ENCODE results near the gene ERMP1. TPM values are rescaled to one million over a fixed set of nuclear protein-coding genes. Genes with fewer than 3 reads are reported as not detected.

Gene ERMP1
- total RNA-seq, 5 donors from 2014 or later (not counting 1 experiment from before 2014, with no cell fraction given): 12.1 to 23.5 (median 17.7) TPM

DNA sequence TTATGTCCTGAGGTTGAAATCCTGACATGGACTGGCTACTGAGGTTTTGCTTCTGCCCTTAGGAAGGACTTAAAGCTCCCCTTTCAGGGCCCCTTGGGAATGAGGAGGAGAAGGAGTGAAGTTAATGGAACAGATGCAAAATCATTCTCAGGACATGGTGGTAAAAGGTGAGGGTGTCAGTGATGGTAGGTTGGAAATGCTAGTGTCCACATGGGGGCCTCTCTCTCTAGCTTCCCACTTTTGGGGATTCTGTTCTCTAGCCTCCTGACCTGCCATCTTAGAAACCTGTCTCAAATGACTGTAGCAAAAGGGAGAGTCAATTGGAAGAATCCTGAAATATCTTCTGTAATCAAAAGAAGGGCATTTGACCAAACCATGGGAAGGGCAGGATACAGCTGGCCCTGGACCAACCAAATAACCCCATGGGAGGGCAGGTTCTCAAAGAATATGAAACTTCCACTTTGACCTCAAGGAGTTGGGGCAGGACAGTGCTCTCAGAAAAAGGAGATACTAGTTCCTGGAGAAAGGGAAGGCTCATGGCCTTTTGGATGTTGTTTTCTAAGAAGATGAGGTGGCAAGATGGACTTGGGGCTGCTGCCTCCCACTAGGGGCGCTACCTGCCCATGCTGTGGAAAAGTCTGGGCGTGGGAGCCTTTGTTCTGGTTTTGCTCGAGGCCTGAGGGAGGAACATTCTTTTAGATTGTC lies 36.5 kb upstream of the ERMP1 start:
- ChIA-PET CTCF (interaction anchor here in 1 of 2 donors (0.8 to 1.1 kb wide), 2 partner anchors 14 to 38 kb away, joined by 3 read pairs; no protein-coding TSS in a partner anchor), POLR2A (no interaction called here)
- Mint-ChIP-seq H3K9me3 (no peaks in the 10 kb centered on the region), H3K27ac (no peak overlapping the region), H3K4me3 (no peak overlapping the region), H3K36me3 (peaks cover 17% of the 10 kb centered on the region), H3K27me3 (no peaks in the 10 kb centered on the region), H3K4me1 (peaks cover 10 to 18% (median 15%) of the 10 kb centered on the region in 3 donors)
- no peaks in the 10 kb centered on the region for H3K36me3 ChIP-seq (ENCODE audit: control insufficient read depth in 2 of 2, extremely low read depth in 1 of 2, insufficient read depth in 1 of 2, low read length in 1 of 2)
- no peak overlapping the region for H3K4me3 ChIP-seq (ENCODE audit: control insufficient read depth in 1 of 2, extremely low read depth in 1 of 2, low read length in 1 of 2)
- 60% methylated on average over 3 of the region's 3 CpGs for WGBS (ENCODE audit: insufficient coverage)
- H3K4me1 ChIP-seq (ENCODE audit: control insufficient read depth in 1 of 2, extremely low read depth in 1 of 2, insufficient read depth in 2 of 2, low read length in 2 of 2): peaks cover 0 to 6% of the 10 kb centered on the region in 2 experiments
- no peaks in the 10 kb centered on the region for H3K27me3 ChIP-seq (replicated peaks in 1 of 2; ENCODE audit: control insufficient read depth in 2 of 2, extremely low read depth in 1 of 2, insufficient read depth in 2 of 2, low read length in 1 of 2)
- ATAC-seq (replicated peaks in 1 of 4): peak in 1 of 4 experiments; percentile 36
- no peaks in the 10 kb centered on the region for H3K9me3 ChIP-seq
- H3K27ac ChIP-seq (ENCODE audit: low read length): no peak overlapping the region
- peak in 10 of 35 experiments; percentile 2 to 34 (median 12) for DNase-seq

DNA sequence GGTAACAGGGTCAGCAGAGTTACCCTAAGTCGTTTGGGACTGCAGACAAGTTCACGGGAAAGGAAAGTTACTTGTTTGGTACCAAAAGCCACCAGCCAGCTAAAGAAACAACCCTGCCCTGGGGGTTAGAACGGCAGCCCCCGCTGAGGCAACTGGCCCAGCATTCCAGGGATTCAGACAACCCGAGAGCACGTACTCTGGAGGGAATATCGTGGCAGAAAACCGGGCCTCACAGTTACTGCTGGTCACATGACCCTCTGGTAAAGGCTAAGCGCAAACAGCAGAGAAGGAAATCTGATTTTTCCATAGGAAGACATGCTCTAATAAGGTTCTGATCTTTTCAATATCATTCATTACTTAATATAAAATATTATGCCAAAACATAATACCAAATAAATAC lies 35.3 kb upstream of the ERMP1 start:
- H3K27ac ChIP-seq (ENCODE audit: low read length): no peak overlapping the region
- H3K36me3 ChIP-seq (ENCODE audit: control insufficient read depth in 2 of 2, extremely low read depth in 1 of 2, insufficient read depth in 1 of 2, low read length in 1 of 2): no peaks in the 10 kb centered on the region
- POLR2A ChIA-PET: no interaction called here
- no peak overlapping the region for H3K4me3 Mint-ChIP-seq
- no peaks in the 10 kb centered on the region for H3K27me3 ChIP-seq (replicated peaks in 1 of 2; ENCODE audit: control insufficient read depth in 2 of 2, extremely low read depth in 1 of 2, insufficient read depth in 2 of 2, low read length in 1 of 2)
- H3K27me3 Mint-ChIP-seq: no peaks in the 10 kb centered on the region
- H3K9me3 ChIP-seq: no peaks in the 10 kb centered on the region
- no peaks in the 10 kb centered on the region for H3K9me3 Mint-ChIP-seq
- H3K4me1 Mint-ChIP-seq: peaks cover 0 to 8% (median 8%) of the 10 kb centered on the region in 3 donors
- H3K4me3 ChIP-seq (ENCODE audit: control insufficient read depth in 1 of 2, extremely low read depth in 1 of 2, low read length in 1 of 2): no peak overlapping the region
- 93% methylated on average over 8 of the region's 9 CpGs for WGBS (ENCODE audit: insufficient coverage)
- peaks cover 0 to 3% of the 10 kb centered on the region in 2 experiments for H3K4me1 ChIP-seq (ENCODE audit: control insufficient read depth in 1 of 2, extremely low read depth in 1 of 2, insufficient read depth in 2 of 2, low read length in 2 of 2)
- DNase-seq (no peak), ATAC-seq (replicated peaks in 1 of 4) (no peak)
- CTCF ChIA-PET: no interaction called here
- peaks cover 14% of the 10 kb centered on the region for H3K36me3 Mint-ChIP-seq
- H3K27ac Mint-ChIP-seq: no peak overlapping the region

DNA sequence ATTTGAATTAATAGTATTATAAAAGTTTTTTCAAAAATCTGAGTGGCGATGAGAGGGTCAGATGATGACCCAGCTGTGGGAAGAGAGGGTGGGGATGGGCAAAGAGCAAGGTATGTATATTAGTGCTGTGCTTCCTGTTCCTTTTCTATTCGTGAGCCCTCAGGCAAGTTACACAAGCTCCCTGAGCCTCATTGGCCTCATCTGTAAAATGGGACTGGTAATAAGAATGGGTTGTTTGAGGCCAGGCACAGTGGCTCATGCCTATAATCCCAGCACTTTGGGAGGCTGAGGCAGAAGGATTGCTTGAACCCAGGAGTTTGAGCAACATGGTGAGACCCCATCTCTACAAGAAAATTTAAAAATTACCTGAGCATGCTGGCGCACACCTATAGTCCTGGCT lies 33.8 kb upstream of the ERMP1 start:
- H3K9me3 Mint-ChIP-seq: no peaks in the 10 kb centered on the region
- 100% methylated on average over 2 of the region's 3 CpGs for WGBS (ENCODE audit: insufficient coverage)
- no peaks in the 10 kb centered on the region for H3K27me3 Mint-ChIP-seq
- POLR2A ChIA-PET: no interaction called here
- DNase-seq (no peak), ATAC-seq (replicated peaks in 1 of 4) (no peak)
- Histone ChIP-seq H3K4me1 (ENCODE audit: control insufficient read depth in 1 of 2, extremely low read depth in 1 of 2, insufficient read depth in 2 of 2, low read length in 2 of 2) (peaks cover 0 to 3% of the 10 kb centered on the region in 2 experiments), H3K36me3 (ENCODE audit: control insufficient read depth in 2 of 2, extremely low read depth in 1 of 2, insufficient read depth in 1 of 2, low read length in 1 of 2) (no peaks in the 10 kb centered on the region), H3K9me3 (no peaks in the 10 kb centered on the region), H3K27ac (ENCODE audit: low read length) (no peak overlapping the region), H3K27me3 (replicated peaks in 1 of 2; ENCODE audit: control insufficient read depth in 2 of 2, extremely low read depth in 1 of 2, insufficient read depth in 2 of 2, low read length in 1 of 2) (no peaks in the 10 kb centered on the region), H3K4me3 (ENCODE audit: control insufficient read depth in 1 of 2, extremely low read depth in 1 of 2, low read length in 1 of 2) (no peak overlapping the region)
- H3K36me3 Mint-ChIP-seq: peaks cover 7% of the 10 kb centered on the region
- no peak overlapping the region for H3K4me3 Mint-ChIP-seq
- CTCF ChIA-PET: interaction anchor here in 1 of 2 donors (1.2 kb wide), 1 partner anchor 441 kb away, joined by 4 read pairs; no protein-coding TSS in a partner anchor
- H3K4me1 Mint-ChIP-seq: peaks cover 0 to 8% (median 8%) of the 10 kb centered on the region in 3 donors
- no peak overlapping the region for H3K27ac Mint-ChIP-seq

DNA sequence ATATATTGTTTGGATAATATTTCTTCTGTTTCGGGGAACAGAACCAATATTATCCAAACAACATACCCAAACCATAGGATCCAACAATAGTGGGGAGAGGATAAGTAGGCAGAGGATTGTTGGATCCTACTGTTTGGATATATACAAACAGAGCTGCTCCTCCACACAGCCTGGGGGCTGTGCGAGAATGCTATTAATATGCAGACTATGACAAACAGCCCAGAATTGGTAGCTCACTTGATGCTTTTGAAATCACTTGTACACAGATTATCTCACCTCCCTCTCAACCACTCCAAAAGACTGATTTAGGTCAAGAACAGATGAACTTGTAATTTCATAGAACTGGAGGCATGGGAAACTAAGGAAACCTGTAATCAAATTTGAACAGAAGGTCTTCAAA lies 33.4 kb upstream of the ERMP1 start:
- Histone ChIP-seq H3K27ac (ENCODE audit: low read length) (no peak overlapping the region), H3K9me3 (no peaks in the 10 kb centered on the region), H3K36me3 (ENCODE audit: control insufficient read depth in 2 of 2, extremely low read depth in 1 of 2, insufficient read depth in 1 of 2, low read length in 1 of 2) (no peaks in the 10 kb centered on the region), H3K27me3 (replicated peaks in 1 of 2; ENCODE audit: control insufficient read depth in 2 of 2, extremely low read depth in 1 of 2, insufficient read depth in 2 of 2, low read length in 1 of 2) (no peaks in the 10 kb centered on the region), H3K4me3 (ENCODE audit: control insufficient read depth in 1 of 2, extremely low read depth in 1 of 2, low read length in 1 of 2) (no peak overlapping the region), H3K4me1 (ENCODE audit: control insufficient read depth in 1 of 2, extremely low read depth in 1 of 2, insufficient read depth in 2 of 2, low read length in 2 of 2) (peaks cover 0 to 3% of the 10 kb centered on the region in 2 experiments)
- peaks cover 0 to 8% (median 8%) of the 10 kb centered on the region in 3 donors for H3K4me1 Mint-ChIP-seq
- ChIA-PET CTCF (interaction anchor here in 1 of 2 donors (0.8 to 1.2 kb wide), 2 partner anchors 19 to 440 kb away, joined by 3 to 4 read pairs; no protein-coding TSS in a partner anchor), POLR2A (interaction anchor here in 1 of 2 donors (0.6 kb wide), 1 partner anchor 183 kb away, joined by 3 read pairs; no protein-coding TSS in a partner anchor)
- no peak overlapping the region for H3K27ac Mint-ChIP-seq
- H3K27me3 Mint-ChIP-seq: no peaks in the 10 kb centered on the region
- WGBS (ENCODE audit: insufficient coverage): no CpG with 5 or more reads among the region's 2 CpGs
- ATAC-seq (replicated peaks in 1 of 4): no peak
- H3K4me3 Mint-ChIP-seq: no peak overlapping the region
- DNase-seq: no peak
- H3K9me3 Mint-ChIP-seq: no peaks in the 10 kb centered on the region
- H3K36me3 Mint-ChIP-seq: peaks cover 7% of the 10 kb centered on the region

DNA sequence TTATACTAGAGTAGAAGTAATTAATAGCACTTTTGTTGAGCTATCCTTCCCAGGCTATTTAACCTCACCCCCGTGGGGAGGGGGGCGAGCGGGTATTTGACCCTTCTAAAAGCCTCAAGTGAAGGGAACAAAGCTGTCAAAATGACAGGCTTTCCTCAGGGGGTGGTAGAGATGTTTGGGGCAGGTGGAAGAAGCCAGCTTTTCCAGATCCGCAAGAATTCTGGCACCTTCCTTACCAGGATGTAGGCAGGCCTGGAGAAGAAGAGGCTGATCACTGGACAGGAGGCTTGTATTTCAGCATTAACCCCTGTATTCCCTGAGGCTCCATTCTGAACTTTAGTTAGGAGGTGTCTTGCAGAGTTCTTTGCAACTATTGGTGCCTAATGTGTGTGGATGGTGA lies 31.5 kb upstream of the ERMP1 start:
- Mint-ChIP-seq H3K36me3 (peaks cover 4% of the 10 kb centered on the region), H3K4me3 (no peak overlapping the region), H3K27me3 (no peaks in the 10 kb centered on the region), H3K9me3 (no peaks in the 10 kb centered on the region), H3K4me1 (peaks cover 0 to 3% (median 1%) of the 10 kb centered on the region in 3 donors), H3K27ac (no peak overlapping the region)
- Histone ChIP-seq H3K36me3 (ENCODE audit: control insufficient read depth in 2 of 2, extremely low read depth in 1 of 2, insufficient read depth in 1 of 2, low read length in 1 of 2) (no peaks in the 10 kb centered on the region), H3K9me3 (no peaks in the 10 kb centered on the region), H3K4me1 (ENCODE audit: control insufficient read depth in 1 of 2, extremely low read depth in 1 of 2, insufficient read depth in 2 of 2, low read length in 2 of 2) (no peaks in the 10 kb centered on the region), H3K27ac (ENCODE audit: low read length) (no peak overlapping the region), H3K4me3 (ENCODE audit: control insufficient read depth in 1 of 2, extremely low read depth in 1 of 2, low read length in 1 of 2) (no peak overlapping the region), H3K27me3 (replicated peaks in 1 of 2; ENCODE audit: control insufficient read depth in 2 of 2, extremely low read depth in 1 of 2, insufficient read depth in 2 of 2, low read length in 1 of 2) (no peaks in the 10 kb centered on the region)
- WGBS (ENCODE audit: insufficient coverage): 100% methylated on average over 1 of the region's 4 CpGs
- ChIA-PET CTCF (interaction anchor here in 1 of 2 donors (1.0 kb wide), 1 partner anchor 54 kb away, joined by 8 read pairs; no protein-coding TSS in a partner anchor), POLR2A (no interaction called here)
- no peak for ATAC-seq (replicated peaks in 1 of 4)
- DNase-seq: no peak

DNA sequence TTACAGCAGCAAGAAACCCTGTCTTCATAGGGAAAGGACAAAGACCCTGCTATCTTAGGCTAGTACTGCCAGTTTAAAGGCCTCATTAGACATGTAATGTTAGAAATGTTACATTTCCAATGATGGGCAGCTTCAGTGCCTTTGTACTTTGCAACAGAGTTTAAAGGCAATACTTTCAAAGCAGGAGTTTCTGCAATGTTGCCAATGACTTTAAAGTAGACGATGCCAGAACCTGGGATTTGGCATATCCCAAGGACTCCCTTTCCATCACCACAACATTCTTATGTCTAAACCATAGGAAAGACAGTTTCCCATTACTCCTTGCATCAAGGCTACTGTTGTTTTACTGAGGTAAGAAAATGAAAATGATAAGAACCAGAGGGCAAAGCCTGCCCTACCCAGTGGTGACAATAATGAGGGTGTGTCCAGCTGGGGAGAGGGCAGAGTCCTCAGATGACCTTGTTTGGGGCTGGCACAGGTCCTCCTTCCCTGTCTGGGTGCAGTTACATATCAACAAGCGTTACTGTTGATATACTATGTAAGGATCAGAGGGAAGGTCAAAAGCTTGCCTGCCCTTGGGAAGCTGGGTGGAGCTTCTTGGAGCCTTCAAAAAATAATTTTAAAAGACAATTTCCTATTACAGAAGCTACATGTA lies 30.3 kb upstream of the ERMP1 start:
- H3K27me3 Mint-ChIP-seq: no peaks in the 10 kb centered on the region
- Histone ChIP-seq H3K36me3 (ENCODE audit: control insufficient read depth in 2 of 2, extremely low read depth in 1 of 2, insufficient read depth in 1 of 2, low read length in 1 of 2) (peaks cover 0 to 2% of the 10 kb centered on the region in 2 donors), H3K27ac (ENCODE audit: low read length) (no peak overlapping the region), H3K27me3 (replicated peaks in 1 of 2; ENCODE audit: control insufficient read depth in 2 of 2, extremely low read depth in 1 of 2, insufficient read depth in 2 of 2, low read length in 1 of 2) (no peaks in the 10 kb centered on the region), H3K4me1 (ENCODE audit: control insufficient read depth in 1 of 2, extremely low read depth in 1 of 2, insufficient read depth in 2 of 2, low read length in 2 of 2) (no peaks in the 10 kb centered on the region), H3K4me3 (ENCODE audit: control insufficient read depth in 1 of 2, extremely low read depth in 1 of 2, low read length in 1 of 2) (no peak overlapping the region), H3K9me3 (no peaks in the 10 kb centered on the region)
- ChIA-PET POLR2A (no interaction called here), CTCF (interaction anchor here in 1 of 2 donors (1.0 kb wide), 1 partner anchor 55 kb away, joined by 8 read pairs; no protein-coding TSS in a partner anchor)
- DNase-seq: no peak
- H3K27ac Mint-ChIP-seq: no peak overlapping the region
- no peaks in the 10 kb centered on the region for H3K4me1 Mint-ChIP-seq
- H3K9me3 Mint-ChIP-seq: no peaks in the 10 kb centered on the region
- H3K36me3 Mint-ChIP-seq: peaks cover 12% of the 10 kb centered on the region
- WGBS (ENCODE audit: insufficient coverage): no CpG with 5 or more reads among the region's 2 CpGs
- no peak overlapping the region for H3K4me3 Mint-ChIP-seq
- ATAC-seq (replicated peaks in 1 of 4): no peak

All from T-cell (primary cell).